MM.1S (cell line): ENCODE results near the gene TCF23.

Experiments
- DNase-seq: peaks from one replicate; pipeline ENCODE4 v3.0.0-alpha.2; 2015
- H2AFZ ChIP-seq: fragments of 300-600 bp; sonication (generic); 2 replicates; pipeline ENCODE4 v1.6.0; 2016; ENCODE audit warnings: antibody characterized with exemption, low read length
- H3F3A ChIP-seq: fragments of 300-600 bp; sonication (generic); 2 replicates; pipeline ENCODE4 v1.6.1; 2016; ENCODE audit warnings: mild to moderate bottlenecking, antibody characterized with exemption, low read length, moderate library complexity, mixed read lengths; ENCODE audit not compliant: insufficient read depth
- H3K27ac ChIP-seq: fragments of 300-600 bp; sonication (generic); 2 replicates; pipeline ENCODE4 v1.5.1; 2016; ENCODE audit warnings: mild to moderate bottlenecking, low read length
- H3K27me3 ChIP-seq: fragments of 300-600 bp; sonication (generic); replicated peaks from 2 replicates; pipeline ENCODE4 v1.6.0; 2016; ENCODE audit warnings: low read length; ENCODE audit not compliant: insufficient read depth
- H3K36me3 ChIP-seq: fragments of 300-600 bp; sonication (generic); replicated peaks from 2 replicates; pipeline ENCODE4 v1.6.1; 2016; ENCODE audit warnings: mild to moderate bottlenecking, low read length, mixed read lengths; ENCODE audit not compliant: insufficient read depth
- H3K4me1 ChIP-seq: fragments of 300-600 bp; sonication (generic); 2 replicates; pipeline ENCODE4 v1.6.1; 2016; ENCODE audit warnings: low read length, mixed read lengths
- H3K4me2 ChIP-seq: fragments of 300-600 bp; sonication (generic); 2 replicates; pipeline ENCODE4 v1.6.0; 2016; ENCODE audit warnings: low read depth, low read length
- H3K4me3 ChIP-seq: fragments of 300-600 bp; sonication (generic); 2 replicates; pipeline ENCODE4 v1.5.1; 2016; ENCODE audit warnings: low read length, mixed read lengths
- H3K79me2 ChIP-seq: fragments of 300-600 bp; sonication (generic); 2 replicates; pipeline ENCODE4 v1.6.1; 2016; ENCODE audit warnings: mixed run types, low read length, mixed read lengths
- H3K9ac ChIP-seq: fragments of 300-600 bp; sonication (generic); 2 replicates; pipeline ENCODE4 v1.6.1; 2016; ENCODE audit warnings: low read length, mixed read lengths
- H3K9me2 ChIP-seq: fragments of 300-600 bp; sonication (generic); replicated peaks from 2 replicates; pipeline ENCODE4 v1.6.1; 2016; ENCODE audit warnings: mild to moderate bottlenecking, low read length, mixed read lengths; ENCODE audit not compliant: insufficient read depth
- H3K9me3 ChIP-seq: fragments of 300-600 bp; sonication (generic); replicated peaks from 2 replicates; pipeline ENCODE4 v1.6.1; 2016; ENCODE audit warnings: mild to moderate bottlenecking, low read length, mixed read lengths; ENCODE audit not compliant: insufficient read depth
- H4K20me1 ChIP-seq: fragments of 300-600 bp; sonication (generic); 2 replicates; pipeline ENCODE4 v1.6.1; 2016; ENCODE audit warnings: mild to moderate bottlenecking, low read length, moderate library complexity, mixed read lengths; ENCODE audit not compliant: insufficient read depth
- CTCF ChIP-seq: fragments of 300-600 bp; sonication (generic); IDR thresholded peaks from 2 replicates; pipeline ENCODE4 v1.5.1; 2016; ENCODE audit warnings: antibody characterized with exemption, low read length, mixed read lengths
- EZH2 ChIP-seq: fragments of 300-600 bp; sonication (generic); optimal IDR thresholded peaks from 2 replicates; pipeline ENCODE3; 2017; ENCODE audit warnings: low read depth, mild to moderate bottlenecking, antibody characterized with exemption, low read length, mixed read lengths
- EZH2phosphoT487 ChIP-seq: fragments of 300-600 bp; sonication (generic); IDR thresholded peaks from 2 replicates; pipeline ENCODE4 v1.6.1; 2018; ENCODE audit warnings: antibody characterized with exemption, low read length

Gene TCF23

GRCh38 chr2:27102329-27102728, 46.5 kb upstream of the TCF23 start:
- H3K9me2 ChIP-seq, result no peaks in the 10 kb centered on the region
- H4K20me1 ChIP-seq, result no peaks in the 10 kb centered on the region
- H3K9ac ChIP-seq, result no peak overlapping the region
- H3K27me3 ChIP-seq, result no peaks in the 10 kb centered on the region
- H3K79me2 ChIP-seq, result no peaks in the 10 kb centered on the region
- H3F3A ChIP-seq, result 0 out of 2 replicates have a peak, but pooled peaks cover 4% of the 10 kb centered on the region
- H3K36me3 ChIP-seq, result no peaks in the 10 kb centered on the region
- H3K27ac ChIP-seq, result no peak overlapping the region
- no peaks in the 10 kb centered on the region for H3K9me3 ChIP-seq
- H3K4me1 ChIP-seq, result peaks cover 9% of the 10 kb centered on the region
- H2AFZ ChIP-seq, result no peak overlapping the region
- no peak overlapping the region for H3K4me2 ChIP-seq
- no peak for DNase-seq
- no peak overlapping the region for H3K4me3 ChIP-seq
- TF ChIP-seq EZH2phosphoT487 (no peak), EZH2 (no peak), CTCF (no peak)

DNA sequence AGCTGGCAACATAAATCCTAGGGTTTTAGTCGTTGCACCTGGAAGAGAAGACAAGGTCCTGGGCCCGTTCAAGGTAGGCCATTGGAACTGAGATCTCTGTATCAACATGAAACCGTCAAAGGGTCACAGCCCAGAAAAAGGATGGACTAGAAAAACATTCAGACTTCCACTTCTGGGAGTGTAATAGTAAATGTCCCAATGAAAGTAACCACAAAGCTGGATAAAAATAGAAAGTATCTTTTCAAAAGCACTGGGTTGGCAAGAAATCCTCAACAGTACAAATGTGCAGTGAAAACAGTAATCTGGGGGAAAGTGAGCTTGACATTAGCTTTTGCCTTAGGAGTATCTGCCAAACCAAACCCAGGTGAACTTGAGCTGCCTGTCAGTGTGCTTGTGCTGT, 42.8 kb upstream of the TCF23 start:
- TF ChIP-seq EZH2 (no peak), CTCF (no peak), EZH2phosphoT487 (no peak)
- H3K9me2 ChIP-seq, result no peaks in the 10 kb centered on the region
- H3K79me2 ChIP-seq, result no peaks in the 10 kb centered on the region
- H3K4me2 ChIP-seq, result no peak overlapping the region; the same call in 1 of the 2 replicates
- no peak overlapping the region for H3K9ac ChIP-seq
- H3K36me3 ChIP-seq, result no peaks in the 10 kb centered on the region
- DNase-seq, result no peak
- no peaks in the 10 kb centered on the region for H3K9me3 ChIP-seq
- no peak overlapping the region for H3K27ac ChIP-seq
- H3K4me3 ChIP-seq, result no peak overlapping the region
- 0 out of 2 replicates have a peak, but pooled peaks cover 4% of the 10 kb centered on the region for H3F3A ChIP-seq
- H2AFZ ChIP-seq, result no peak overlapping the region
- no peaks in the 10 kb centered on the region for H3K27me3 ChIP-seq
- H3K4me1 ChIP-seq, result peaks cover 9% of the 10 kb centered on the region
- no peaks in the 10 kb centered on the region for H4K20me1 ChIP-seq

- Histone ChIP-seq H3K4me2 (no peak overlapping the region), H4K20me1 (no peaks in the 10 kb centered on the region), H3K9me2 (no peaks in the 10 kb centered on the region), H3K27ac (no peak overlapping the region), H2AFZ (no peak overlapping the region), H3K27me3 (no peaks in the 10 kb centered on the region), H3K9me3 (no peaks in the 10 kb centered on the region), H3F3A (0 out of 2 replicates have a peak, but pooled peaks cover 4% of the 10 kb centered on the region), H3K79me2 (no peaks in the 10 kb centered on the region), H3K36me3 (no peaks in the 10 kb centered on the region), H3K9ac (no peak overlapping the region), H3K4me1 (peaks cover 9% of the 10 kb centered on the region), H3K4me3 (no peak overlapping the region)
- TF ChIP-seq CTCF (no peak), EZH2phosphoT487 (no peak)
- no peak for DNase-seq
Measured at GRCh38 chr2:27108221-27108620, 40.6 kb upstream of the TCF23 start.
